GM18519 (cell line): Measurements from ENCODE around the gene PBXIP1.
A peak's percentile ranks its signal among the peaks of the same experiment; 100 is the strongest.
"Not testable (repeated sequence)": the region's sequence is repeated elsewhere in the genome, so short reads cannot be mapped to it uniquely, and the experiment has no call there.

Experiments used
- ATAC-seq: cut with Tn5 transposase; IDR thresholded peaks from one replicate; pipeline ENCODE4 v1.9.1; 2021; ENCODE audit warnings: mild to moderate bottlenecking, moderate library complexity; ENCODE audit not compliant: unreplicated experiment, low FRiP score

Gene PBXIP1

GRCh38 chr1:154995301-154995983 lies 39.5 kb upstream of the PBXIP1 start:
- ATAC-seq, result not testable (repeated sequence)

DNA sequence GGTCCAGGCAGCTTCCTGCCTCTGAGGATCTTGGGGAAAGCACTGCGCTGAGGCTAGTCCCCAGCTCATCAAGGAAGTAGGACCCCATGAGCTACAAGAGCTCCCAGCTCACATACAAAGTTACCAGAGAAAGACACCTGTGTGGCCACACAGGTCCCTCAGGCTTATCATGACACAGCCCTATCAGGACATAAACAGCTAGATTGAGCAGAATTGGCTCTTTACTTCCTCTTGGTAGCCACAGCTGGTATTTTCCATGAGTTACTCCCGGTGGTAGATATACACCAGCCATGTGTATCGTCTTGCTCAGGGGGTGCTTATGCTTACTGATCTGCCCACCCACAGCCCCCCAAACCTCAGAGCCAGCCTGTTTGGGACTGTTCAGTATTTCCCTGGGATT lies 38.7 kb upstream of the PBXIP1 start:
- no peak for ATAC-seq

DNA sequence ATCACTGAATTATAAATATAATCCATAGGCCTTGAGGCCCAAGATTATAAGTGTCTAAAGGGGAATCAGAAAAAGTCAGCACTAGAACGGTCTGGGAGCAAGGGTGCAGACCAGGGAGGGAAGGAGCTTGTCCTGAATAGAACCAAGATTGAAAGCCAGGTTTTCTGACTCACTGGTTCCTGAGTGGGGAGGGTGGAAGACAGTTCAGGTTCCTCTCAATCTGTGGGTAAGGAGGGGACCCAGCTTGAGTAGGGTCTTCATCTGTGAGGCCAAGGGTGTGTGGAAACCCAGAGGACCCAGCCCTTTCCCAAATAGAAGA lies 38.3 kb upstream of the PBXIP1 start:
- no peak for ATAC-seq

DNA sequence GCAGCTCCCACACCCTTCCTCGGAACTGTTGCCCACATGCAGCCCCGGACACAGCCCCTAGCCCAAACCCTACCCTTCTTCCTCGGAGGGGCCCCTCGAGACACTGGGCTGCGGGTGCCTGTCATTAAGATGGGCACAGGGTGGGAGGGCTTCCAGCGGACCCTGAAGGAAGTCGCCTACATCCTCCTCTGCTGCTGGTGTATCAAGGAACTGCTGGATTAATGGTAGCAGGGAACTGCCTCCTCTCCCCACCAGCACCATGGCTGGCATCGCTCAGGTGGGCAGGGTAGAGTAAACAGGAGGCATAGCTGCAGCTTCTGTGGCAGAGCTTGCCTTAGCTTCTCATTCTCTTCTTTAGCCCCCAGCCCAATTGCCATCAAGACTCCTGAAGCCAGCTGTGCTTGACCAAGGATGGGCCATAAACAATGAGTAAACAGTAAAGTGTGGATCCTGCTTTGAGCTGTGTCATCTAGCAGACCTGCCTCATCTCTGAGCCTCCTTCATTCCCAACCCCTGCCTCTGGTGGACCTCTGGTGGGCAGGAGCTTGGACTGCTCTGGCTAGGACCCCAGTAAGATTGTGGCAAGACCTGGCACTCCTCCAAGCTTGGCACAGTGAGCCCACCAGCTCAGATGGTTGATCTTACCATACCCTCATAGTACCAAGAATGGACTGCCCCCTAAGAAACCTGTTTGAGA lies 37.8 kb upstream of the PBXIP1 start, which contains the start of gene LENEP:
LENEP (plus strand) TSS at position 15 of the 697 bp plus-strand sequence; CDS start at position 37, 22 bp downstream.
- no peak for ATAC-seq

GRCh38 chr1:154992721-154993571 lies 37.0 kb upstream of the PBXIP1 start:
- ATAC-seq, result no peak

DNA sequence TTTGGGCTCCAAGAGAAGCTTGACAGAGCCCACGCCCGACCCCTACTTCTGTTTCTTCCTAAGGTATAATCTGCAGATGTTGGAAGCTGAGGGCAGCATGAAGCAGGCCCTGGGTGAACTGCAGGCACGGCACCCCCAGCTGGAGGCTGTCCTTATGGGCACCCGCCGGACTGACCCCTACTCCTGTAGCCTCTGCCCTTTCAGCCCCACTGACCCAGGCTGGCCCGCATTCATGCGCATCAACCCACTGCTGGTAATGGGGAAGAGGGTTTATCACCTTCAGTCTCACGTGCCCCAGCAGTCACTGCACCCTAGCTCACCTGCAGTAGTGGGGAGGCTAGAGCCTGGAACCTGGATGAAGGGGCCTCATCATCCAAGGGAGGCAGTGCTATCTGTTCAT lies 34.4 kb upstream of the PBXIP1 start:
- ATAC-seq, result no peak

- no peak for ATAC-seq
Observed at GRCh38 chr1:154989195-154989860, 33.4 kb upstream of the PBXIP1 start.

DNA sequence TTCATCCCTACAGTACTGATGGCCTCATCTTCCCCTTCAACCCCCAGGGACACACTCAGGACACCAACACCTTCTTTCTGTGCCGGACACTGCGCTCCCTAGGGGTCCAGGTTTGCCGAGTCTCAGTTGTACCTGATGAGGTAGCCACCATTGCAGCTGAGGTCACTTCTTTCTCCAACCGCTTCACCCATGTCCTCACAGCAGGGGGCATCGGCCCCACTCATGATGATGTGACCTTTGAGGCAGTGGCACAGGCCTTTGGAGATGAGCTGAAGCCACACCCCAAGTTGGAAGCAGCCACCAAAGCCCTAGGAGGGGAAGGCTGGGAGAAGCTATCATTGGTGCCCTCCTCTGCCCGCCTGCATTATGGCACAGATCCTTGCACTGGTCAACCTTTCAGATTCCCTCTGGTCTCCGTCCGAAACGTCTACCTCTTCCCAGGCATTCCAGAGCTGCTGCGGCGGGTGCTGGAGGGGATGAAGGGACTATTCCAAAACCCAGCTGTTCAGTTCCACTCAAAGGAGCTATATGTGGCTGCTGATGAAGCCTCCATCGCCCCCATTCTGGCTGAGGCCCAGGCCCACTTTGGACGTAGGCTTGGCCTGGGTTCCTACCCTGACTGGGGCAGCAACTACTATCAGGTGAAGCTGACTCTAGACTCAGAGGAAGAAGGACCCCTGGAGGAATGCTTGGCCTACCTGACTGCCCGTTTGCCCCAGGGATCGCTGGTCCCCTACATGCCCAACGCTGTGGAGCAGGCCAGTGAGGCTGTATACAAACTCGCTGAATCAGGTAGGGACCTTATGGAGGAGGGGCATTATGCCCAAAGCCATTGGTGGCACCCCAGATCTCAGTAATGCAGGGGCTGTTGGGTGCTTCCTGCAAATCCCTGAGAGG lies 32.4 kb upstream of the PBXIP1 start:
- ATAC-seq, result no peak

DNA sequence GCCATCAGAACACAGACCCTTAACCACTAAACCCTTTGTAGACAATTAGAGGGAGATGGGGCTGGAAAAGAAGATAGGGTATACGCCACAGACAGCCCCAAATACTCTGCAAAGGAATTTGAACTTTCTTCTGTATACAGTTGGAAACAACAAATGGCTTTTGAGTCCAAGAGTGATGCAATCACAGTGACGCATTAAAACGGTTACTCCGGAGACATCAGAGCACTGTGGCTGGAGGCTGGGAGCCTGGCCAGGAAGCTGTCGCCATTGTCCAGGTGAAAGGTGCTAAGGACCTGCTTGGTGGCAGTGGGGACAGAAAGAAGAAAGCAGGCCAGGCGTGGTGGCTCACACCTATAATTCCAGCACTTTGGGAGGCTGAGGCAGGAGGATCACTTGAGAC lies 31.4 kb upstream of the PBXIP1 start:
- no peak for ATAC-seq

GRCh38 chr1:154986736-154987135 lies 30.8 kb upstream of the PBXIP1 start:
- not testable (repeated sequence) for ATAC-seq

- no peak for ATAC-seq
Observed at GRCh38 chr1:154983776-154984466, 28.0 kb upstream of the PBXIP1 start.

- ATAC-seq, result peak; percentile 92
Observed at GRCh38 chr1:154982897-154983648, 27.2 kb upstream of the PBXIP1 start, which contains the start of gene FLAD1. FLAD1 (plus strand) TSS chr1:154983344; CDS start chr1:154983695, 351 bp downstream.

DNA sequence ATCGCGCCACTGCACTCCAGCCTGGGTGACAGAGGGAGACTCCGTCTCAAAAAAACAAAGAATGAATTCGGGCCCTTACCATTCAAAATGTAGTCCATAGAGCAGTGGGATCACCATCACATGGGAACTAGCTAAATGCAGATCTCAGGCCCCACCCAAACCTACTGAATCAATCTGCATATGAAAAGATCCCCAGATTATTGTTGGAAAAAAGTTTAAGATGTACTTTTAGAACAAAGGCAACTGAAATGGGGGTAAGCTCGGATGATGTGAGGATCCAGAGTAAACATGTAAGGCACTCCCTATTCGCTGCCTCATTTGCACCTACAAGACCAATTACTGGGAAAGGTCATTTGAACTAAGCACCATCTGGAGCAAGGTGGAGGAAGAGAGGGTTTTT lies 26.4 kb upstream of the PBXIP1 start:
- no peak for ATAC-seq

- ATAC-seq, result no peak
Observed at GRCh38 chr1:154978360-154978759, 22.5 kb upstream of the PBXIP1 start.

- not testable (repeated sequence) for ATAC-seq
Observed at GRCh38 chr1:154977762-154978161, 21.9 kb upstream of the PBXIP1 start.

DNA sequence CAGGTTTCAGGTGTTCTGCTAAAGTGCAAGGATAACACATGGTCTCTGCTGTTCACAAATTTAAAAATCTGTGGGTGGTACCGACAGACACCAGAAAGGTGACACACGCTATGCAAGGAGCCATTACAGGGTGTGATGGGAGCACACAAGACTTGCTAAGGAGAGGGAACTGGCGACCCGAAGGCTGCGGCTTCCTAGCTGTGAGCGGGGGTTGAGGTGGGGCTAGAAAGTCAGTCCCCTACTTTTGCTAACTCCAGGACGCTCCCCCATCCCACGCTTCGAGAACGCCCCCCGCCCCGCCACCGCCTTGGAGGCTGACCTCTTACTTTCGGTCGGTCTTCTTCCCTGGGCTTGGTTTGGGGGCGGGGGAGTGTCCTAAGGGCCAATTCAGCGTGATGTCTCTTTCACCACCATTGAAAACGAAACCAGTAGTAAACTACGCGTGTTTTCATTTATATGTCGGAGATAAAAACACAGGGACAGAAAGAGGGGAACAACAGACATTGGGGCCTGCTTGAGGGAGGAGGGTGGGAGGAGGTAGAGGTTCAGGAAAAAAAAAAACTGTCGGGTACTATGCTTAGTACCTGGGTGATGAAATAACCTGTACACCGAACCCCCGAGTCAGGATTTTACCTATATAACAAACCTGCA lies 19.6 kb upstream of the PBXIP1 start:
- no peak for ATAC-seq

GRCh38 chr1:154974808-154975408 lies 19.0 kb upstream of the PBXIP1 start:
- peak; percentile 26 for ATAC-seq
